H1 (cell line): Measurements from ENCODE around the gene PPP2R3C. TPM values are rescaled to one million over a fixed set of nuclear protein-coding genes. Genes with fewer than 3 reads are reported as not detected.

Experiments used
- JUND ChIP-seq: IDR thresholded peaks from 2 replicates; pipeline ENCODE4 v1.6.1; 2011; ENCODE audit warnings: mild to moderate bottlenecking, improper control_type of control experiment, low read length
- NRF1 ChIP-seq: IDR thresholded peaks from 2 replicates; pipeline ENCODE4 v1.6.1; 2011; ENCODE audit warnings: mild to moderate bottlenecking, low read depth, low read length, improper control_type of control experiment
- SIX5 ChIP-seq: IDR thresholded peaks from 2 replicates; pipeline ENCODE4 v1.6.1; 2011; ENCODE audit warnings: mild to moderate bottlenecking, low read depth, low read length
- polyA plus RNA-seq, 7 experiments: library from polyadenylated mRNA; depleted of rRNA in 3 of 7; stranded (reverse) in 5 of 7; unstranded in 2 of 7; fragments of >200 nt in 5 of 7; fragments of 200-250 nt in 2 of 7; gene quantifications; 1 replicate in 5 of 7; 2 replicates in 1 of 7; 4 replicates in 1 of 7; pipeline versions ENCODE4 v1.2.1 to v1.2.3, GENCODE V29; 2011 to 2013; ENCODE audit warnings: missing spikeins in 2 of 7, mixed read lengths in 2 of 7
- total RNA-seq: library from RNA; stranded (reverse); fragmentation: NEBNext Ultra II Directional; extraction: Animal tissue kit (Norgen Biotek cat#: 25700); gene quantifications from 2 replicates; pipeline ENCODE4 v1.2.1, GENCODE V29; 2021

The PPP2R3C gene
- total and polyA plus RNA-seq, 2 of the 8 experiments (the other 6 are each of a cell fraction or from before 2014, with no cell fraction given), result 7.1 to 26.7 TPM

DNA sequence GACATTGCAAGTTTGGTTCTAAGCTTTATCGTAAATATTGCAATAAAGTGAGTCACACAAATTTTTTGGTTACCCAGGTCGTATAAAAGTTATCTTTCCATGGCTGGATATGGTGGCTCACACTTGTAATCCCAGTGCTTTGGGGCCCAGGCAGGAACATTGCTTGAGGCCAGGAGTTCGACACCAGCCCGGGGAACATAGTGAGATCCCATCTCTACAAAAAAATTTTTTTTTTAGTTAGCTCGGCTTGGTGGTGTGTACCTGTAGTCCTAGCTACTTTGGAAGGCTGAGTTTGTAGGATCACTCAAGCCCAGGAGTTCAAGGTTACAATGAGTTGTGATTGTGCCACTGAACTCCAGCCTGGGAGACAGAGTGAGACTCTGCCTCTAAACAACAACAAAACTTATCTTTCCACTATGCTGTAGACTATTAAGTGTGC is 24.9 kb upstream of the PPP2R3C start (continued):
- no peak for TF ChIP-seq NRF1
- TF ChIP-seq JUND, result no peak
- no peak for TF ChIP-seq SIX5
